ENCODE measurements around the gene SLC2A4RG. TPM values are rescaled to one million over a fixed set of nuclear protein-coding genes. Genes with fewer than 3 reads are reported as not detected.

Gene SLC2A4RG
- total RNA-seq, result 19.3 and 21.5 TPM in 2 replicates

GRCh38 chr20:63739130-63740069 lies at the start of gene SLC2A4RG:
Gene SLC2A4RG (plus strand): TSS chr20:63739776. CDS start chr20:63739913, 137 bp downstream.

GRCh38 chr20:63696628-63697356 lies 42.8 kb upstream of the SLC2A4RG start, which contains the start of gene TNFRSF6B:
Gene TNFRSF6B (plus strand): TSS chr20:63696652. CDS start chr20:63696768, 116 bp downstream.

GRCh38 chr20:63707558-63708300 lies 31.8 kb upstream of the SLC2A4RG start, which contains the start of the genes ARFRP1 and ZGPAT:
Gene ARFRP1 (minus strand): TSS chr20:63707976. CDS start chr20:63707091, 885 bp downstream.
Gene ZGPAT (plus strand): TSS chr20:63708039. CDS start chr20:63708581, 542 bp downstream.

GRCh38 chr20:63735859-63736718 lies 3.5 kb upstream of the SLC2A4RG start, which contains the start of gene LIME1:
Gene LIME1 (plus strand): TSS chr20:63736664. CDS start chr20:63737550, 886 bp downstream.

Other genes starting within 250 kb of the SLC2A4RG start
- gene EEF1A2, start 240.7 kb upstream of the SLC2A4RG start, total RNA-seq, result 0.06 and 0.13 TPM in 2 replicates
- gene PPDPF, start 219.0 kb upstream of the SLC2A4RG start, total RNA-seq, result 31.3 and 33.0 TPM in 2 replicates
- gene PTK6, start 202.4 kb upstream of the SLC2A4RG start, total RNA-seq, result 0.12 and 0.13 TPM in 2 replicates
- gene SRMS, start 192.0 kb upstream of the SLC2A4RG start, total RNA-seq, result not detected in 2 replicates
- 0.12 and 0.13 TPM in 2 replicates for gene FNDC11, start 185.6 kb upstream of the SLC2A4RG start, total RNA-seq
- 27.6 and 32.0 TPM in 2 replicates for gene HELZ2, start 165.5 kb upstream of the SLC2A4RG start, total RNA-seq
- 8.4 and 8.5 TPM in 2 replicates for gene GMEB2, start 112.7 kb upstream of the SLC2A4RG start, total RNA-seq
- gene STMN3, start 86.4 kb upstream of the SLC2A4RG start, total RNA-seq, result 13.7 and 22.9 TPM in 2 replicates
- gene RTEL1, start 81.5 kb upstream of the SLC2A4RG start, total RNA-seq, result 12.4 and 15.7 TPM in 2 replicates
- 4.5 and 7.0 TPM in 2 replicates for gene TNFRSF6B, start 43.1 kb upstream of the SLC2A4RG start, total RNA-seq
- gene ARFRP1, start 31.8 kb upstream of the SLC2A4RG start, total RNA-seq, result 44.7 and 53.4 TPM in 2 replicates
- 15.8 and 22.3 TPM in 2 replicates for gene ZGPAT, start 31.7 kb upstream of the SLC2A4RG start, total RNA-seq
- 2.1 TPM in 2 replicates for gene LIME1, start 3.1 kb upstream of the SLC2A4RG start, total RNA-seq
- 1.9 and 3.3 TPM in 2 replicates for gene ZBTB46, start 91.5 kb downstream of the SLC2A4RG start, total RNA-seq
- not detected in 2 replicates for gene ABHD16B, start 121.7 kb downstream of the SLC2A4RG start, total RNA-seq
- 139 and 147 TPM in 2 replicates for gene TPD52L2, start 125.5 kb downstream of the SLC2A4RG start, total RNA-seq
- gene DNAJC5, start 155.3 kb downstream of the SLC2A4RG start, total RNA-seq, result 61.3 and 81.0 TPM in 2 replicates
- 15.7 and 19.2 TPM in 2 replicates for gene UCKL1, start 216.6 kb downstream of the SLC2A4RG start, total RNA-seq
- gene ZNF512B, start 230.2 kb downstream of the SLC2A4RG start, total RNA-seq, result 7.0 and 7.2 TPM in 2 replicates
- 1.2 and 1.4 TPM in 2 replicates for gene SAMD10, start 239.9 kb downstream of the SLC2A4RG start, total RNA-seq
- 80.3 and 82.0 TPM in 2 replicates for gene PRPF6, start 241.4 kb downstream of the SLC2A4RG start, total RNA-seq